ENCODE data around the gene CARNS1. TPM values are rescaled to one million over a fixed set of nuclear protein-coding genes. Genes with fewer than 3 reads are reported as not detected.

CARNS1 gene
- total RNA-seq (2022; extraction: Qiagen RNA extraction; ENCODE audit: low read depth), result 0.08 to 0.21 TPM (median 0.14 TPM) in 5 replicates

GRCh38 chr11:67415501-67416304 is at the start of gene CARNS1:
Gene CARNS1, plus strand, starts transcription at chr11:67415678. Its CDS starts 522 bp downstream, at chr11:67416200.

DNA sequence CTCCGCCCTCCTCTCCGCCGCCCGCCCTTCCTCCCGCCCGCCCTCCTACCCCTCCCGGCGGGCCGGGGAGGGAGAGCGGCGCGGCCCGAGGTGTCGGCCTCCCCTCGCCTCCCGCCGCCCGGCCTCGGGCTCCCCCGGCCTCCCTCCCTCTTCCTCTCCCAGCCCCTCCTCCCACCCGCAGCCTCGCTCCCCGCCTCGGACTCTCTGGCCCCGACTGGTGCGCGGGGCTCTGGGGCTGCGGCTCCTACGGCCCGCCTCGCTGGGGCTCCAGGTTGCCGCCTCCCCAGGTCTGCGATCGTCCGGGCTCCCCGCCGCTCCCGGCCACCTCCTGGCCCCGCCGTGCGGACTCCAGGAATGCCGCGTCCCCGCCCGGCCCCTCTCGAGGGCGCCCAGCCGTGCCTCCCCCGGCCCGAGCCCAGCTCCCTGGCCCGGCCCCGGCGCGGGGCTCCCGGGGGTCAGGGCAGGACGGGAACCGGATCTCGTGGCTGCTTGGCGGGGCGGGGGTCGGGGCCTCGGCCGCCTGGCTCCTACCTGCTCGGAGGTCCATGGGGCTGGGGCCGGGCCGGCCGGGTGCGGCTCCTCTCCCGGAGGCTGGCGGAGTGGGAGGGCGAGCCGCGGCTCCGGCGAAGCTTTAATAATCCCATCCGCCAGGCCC is 42.4 kb upstream of the CARNS1 start, which contains the start of gene CLCF1:
CLCF1 (minus strand) TSS at position 606 of the 655 bp plus-strand sequence; CDS start at position 547, 59 bp downstream.

GRCh38 chr11:67391304-67392182 is 23.9 kb upstream of the CARNS1 start, which contains the start of gene RAD9A:
Gene RAD9A, plus strand, starts transcription at chr11:67391986. Its CDS starts 59 bp downstream, at chr11:67392045.

GRCh38 chr11:67401495-67402191 is 13.8 kb upstream of the CARNS1 start, which contains the start of gene PPP1CA:
Gene PPP1CA, minus strand, starts transcription at chr11:67401858. Its CDS starts 76 bp downstream, at chr11:67401782.

DNA sequence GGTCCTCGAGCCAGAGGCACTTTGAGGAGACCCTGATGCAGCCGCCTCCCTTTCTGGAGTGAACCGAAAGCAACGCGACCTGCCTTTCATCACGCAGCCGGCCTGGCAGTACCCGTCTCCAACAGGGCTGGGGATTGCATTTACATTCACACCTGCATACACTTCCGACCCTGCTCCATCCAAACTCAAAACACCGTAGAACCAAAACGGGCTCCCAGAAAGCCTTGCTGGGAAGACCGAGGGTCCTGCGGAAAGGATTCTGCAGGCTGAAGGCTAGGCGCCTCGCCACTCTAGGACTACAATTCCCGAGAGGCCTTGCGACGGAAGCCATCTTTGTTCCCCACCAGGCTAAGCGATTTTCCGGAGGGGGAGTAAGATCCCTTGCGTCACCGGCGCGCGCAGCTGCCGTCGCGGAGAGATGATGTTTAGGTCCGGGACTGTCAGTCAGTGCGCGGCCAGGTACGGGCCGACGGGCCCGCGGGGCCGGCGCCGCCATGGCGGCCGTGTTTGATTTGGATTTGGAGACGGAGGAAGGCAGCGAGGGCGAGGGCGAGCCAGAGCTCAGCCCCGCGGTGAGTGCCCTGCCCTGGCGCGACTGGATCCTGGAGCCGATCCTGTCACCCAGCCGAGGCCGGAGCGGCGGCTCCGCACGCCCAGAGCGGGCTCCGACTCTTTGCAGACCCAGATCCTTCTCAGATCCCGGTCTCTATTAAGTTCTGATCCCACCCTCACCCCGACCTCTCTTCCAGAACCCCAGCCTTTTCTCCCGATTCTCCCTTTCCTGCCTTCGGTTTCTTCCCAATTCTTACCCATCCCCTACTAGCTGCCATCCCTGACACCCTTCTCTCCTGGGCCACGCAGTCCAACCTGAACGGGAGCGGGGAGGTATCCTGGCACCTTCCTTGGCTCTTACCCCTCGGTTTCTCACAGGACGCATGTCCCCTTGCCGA is 12.8 kb downstream of the CARNS1 start, which contains the start of gene RPS6KB2:
RPS6KB2 (plus strand) TSS at position 443 of the 950 bp plus-strand sequence; CDS start at position 495, 52 bp downstream.

GRCh38 chr11:67437082-67437808 is 21.8 kb downstream of the CARNS1 start, which contains the start of gene PTPRCAP:
Gene PTPRCAP, minus strand, starts transcription at chr11:67437682. Its CDS starts 63 bp downstream, at chr11:67437619.

GRCh38 chr11:67452141-67452952 is 36.9 kb downstream of the CARNS1 start, which contains the start of gene GPR152:
Gene GPR152, minus strand, starts transcription at chr11:67452729. Its CDS starts 5 bp downstream, at chr11:67452724.

GRCh38 chr11:67455054-67455453 is 39.6 kb downstream of the CARNS1 start, which contains the start of gene CABP4:
Gene CABP4, plus strand, starts transcription at chr11:67455354. Its CDS starts 70 bp downstream, at chr11:67455424.

DNA sequence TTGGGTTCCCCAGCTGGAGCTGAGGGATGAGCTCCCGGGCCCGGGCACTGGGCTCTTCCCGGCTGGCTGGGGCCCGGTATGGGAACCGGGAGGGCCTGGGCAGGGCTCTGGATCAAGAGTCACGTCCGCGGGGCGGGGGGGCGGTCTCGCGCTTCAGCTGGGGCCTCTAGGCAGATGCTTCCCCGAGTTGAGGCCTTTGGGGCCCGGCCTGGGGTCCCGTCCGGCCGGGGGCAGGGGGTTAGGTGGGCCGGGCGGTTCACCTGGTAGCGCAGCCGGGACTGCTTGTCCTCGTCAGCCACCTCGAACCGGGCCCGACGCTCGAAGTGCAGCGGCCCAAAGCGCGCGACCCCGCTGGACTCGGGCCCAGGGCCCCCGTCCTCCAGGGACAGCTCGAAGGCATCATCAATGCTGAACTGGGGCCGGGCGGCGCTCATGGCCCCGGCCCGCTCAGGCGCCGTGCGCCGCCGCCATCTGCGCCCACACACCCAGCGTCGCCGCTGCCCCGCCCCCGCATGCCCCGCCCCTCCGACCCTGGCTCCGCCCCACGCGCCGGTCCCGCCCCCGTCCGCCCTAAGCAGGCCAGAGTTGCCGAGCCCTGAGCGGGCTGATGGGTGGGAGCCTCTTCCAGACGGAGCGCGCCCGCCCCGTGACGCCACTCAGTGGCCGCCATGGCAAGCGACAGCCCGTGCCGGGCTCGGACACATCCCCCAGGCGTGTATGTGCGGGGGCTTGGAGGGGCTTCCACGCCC is 53.5 kb downstream of the CARNS1 start, which contains the start of gene TMEM134:
TMEM134 (minus strand) TSS at position 493 of the 749 bp plus-strand sequence; CDS start at position 434, 59 bp downstream.

Other genes with a start within 250 kb of the CARNS1 start
- 24.2 to 47.0 TPM (median 42.2 TPM) in 5 replicates for gene GRK2, start 149.2 kb upstream of the CARNS1 start, total RNA-seq (2022; extraction: Qiagen RNA extraction; ENCODE audit: low read depth)
- 16.2 to 30.1 TPM (median 24.8 TPM) in 5 replicates for gene ANKRD13D, start 126.4 kb upstream of the CARNS1 start, total RNA-seq (2022; extraction: Qiagen RNA extraction; ENCODE audit: low read depth)
- gene SSH3, start 112.1 kb upstream of the CARNS1 start, total RNA-seq (2022; extraction: Qiagen RNA extraction; ENCODE audit: low read depth), result 18.7 to 29.1 TPM (median 27.1 TPM) in 5 replicates
- gene POLD4, start 62.1 kb upstream of the CARNS1 start, total RNA-seq (2022; extraction: Qiagen RNA extraction; ENCODE audit: low read depth), result 178 to 259 TPM (median 241 TPM) in 5 replicates
- 31.1 to 50.6 TPM (median 43.0 TPM) in 5 replicates for gene CLCF1, start 42.1 kb upstream of the CARNS1 start, total RNA-seq (2022; extraction: Qiagen RNA extraction; ENCODE audit: low read depth)
- gene RAD9A, start 23.7 kb upstream of the CARNS1 start, total RNA-seq (2022; extraction: Qiagen RNA extraction; ENCODE audit: low read depth), result 19.5 to 36.8 TPM (median 32.0 TPM) in 5 replicates
- gene PPP1CA, start 13.8 kb upstream of the CARNS1 start, total RNA-seq (2022; extraction: Qiagen RNA extraction; ENCODE audit: low read depth), result 240 to 296 TPM (median 291 TPM) in 5 replicates
- 0.04 to 0.21 TPM (median 0.15 TPM) in 3 of 5 replicates, not detected in the others for gene TBC1D10C, start 11.6 kb upstream of the CARNS1 start, total RNA-seq (2022; extraction: Qiagen RNA extraction; ENCODE audit: low read depth)
- gene RPS6KB2, start 12.8 kb downstream of the CARNS1 start, total RNA-seq (2022; extraction: Qiagen RNA extraction; ENCODE audit: low read depth), result 33.7 to 50.6 TPM (median 48.8 TPM) in 5 replicates
- gene PTPRCAP, start 22.0 kb downstream of the CARNS1 start, total RNA-seq (2022; extraction: Qiagen RNA extraction; ENCODE audit: low read depth), result 0.22 to 0.62 TPM in 2 of 5 replicates, not detected in the others
- gene CORO1B, start 27.8 kb downstream of the CARNS1 start, total RNA-seq (2022; extraction: Qiagen RNA extraction; ENCODE audit: low read depth), result 38.0 to 67.3 TPM (median 57.2 TPM) in 5 replicates
- gene GPR152, start 37.1 kb downstream of the CARNS1 start, total RNA-seq (2022; extraction: Qiagen RNA extraction; ENCODE audit: low read depth), result 0.13 TPM in 1 of 5 replicates, not detected in the others
- gene CABP4, start 39.7 kb downstream of the CARNS1 start, total RNA-seq (2022; extraction: Qiagen RNA extraction; ENCODE audit: low read depth), result not detected in 5 replicates
- gene TMEM134, start 53.6 kb downstream of the CARNS1 start, total RNA-seq (2022; extraction: Qiagen RNA extraction; ENCODE audit: low read depth), result 36.4 to 70.3 TPM (median 62.1 TPM) in 5 replicates
- gene AIP, start 67.3 kb downstream of the CARNS1 start, total RNA-seq (2022; extraction: Qiagen RNA extraction; ENCODE audit: low read depth), result 43.6 to 48.9 TPM (median 48.0 TPM) in 5 replicates
- 34.1 to 60.5 TPM (median 47.3 TPM) in 5 replicates for gene PITPNM1, start 89.7 kb downstream of the CARNS1 start, total RNA-seq (2022; extraction: Qiagen RNA extraction; ENCODE audit: low read depth)
- gene CDK2AP2, start 92.5 kb downstream of the CARNS1 start, total RNA-seq (2022; extraction: Qiagen RNA extraction; ENCODE audit: low read depth), result 50.3 to 95.2 TPM (median 85.4 TPM) in 5 replicates
- not detected in 5 replicates for gene CABP2, start 107.8 kb downstream of the CARNS1 start, total RNA-seq (2022; extraction: Qiagen RNA extraction; ENCODE audit: low read depth)
- gene GSTP1, start 168.1 kb downstream of the CARNS1 start, total RNA-seq (2022; extraction: Qiagen RNA extraction; ENCODE audit: low read depth), result 1,131 to 1,719 TPM (median 1,604 TPM) in 5 replicates
- 128 to 159 TPM (median 152 TPM) in 5 replicates for gene NDUFV1, start 191.3 kb downstream of the CARNS1 start, total RNA-seq (2022; extraction: Qiagen RNA extraction; ENCODE audit: low read depth)
- 6.4 to 15.4 TPM (median 13.7 TPM) in 5 replicates for gene NUDT8, start 214.3 kb downstream of the CARNS1 start, total RNA-seq (2022; extraction: Qiagen RNA extraction; ENCODE audit: low read depth)
- gene TBX10, start 224.1 kb downstream of the CARNS1 start, total RNA-seq (2022; extraction: Qiagen RNA extraction; ENCODE audit: low read depth), result not detected in 5 replicates
- 0.60 to 1.4 TPM (median 1.3 TPM) in 5 replicates for gene ACY3, start 235.1 kb downstream of the CARNS1 start, total RNA-seq (2022; extraction: Qiagen RNA extraction; ENCODE audit: low read depth)